Mesenchymal stem cell (in vitro differentiated cells and primary cell): ENCODE measurements around the gene DBX1.

Source experiments
- DNase-seq: peaks from one replicate; pipeline ENCODE4 v3.0.0-alpha.2; 2013
- H2AFZ ChIP-seq: one replicate; pipeline ENCODE4 v1.6.1; 2013; ENCODE audit warnings: low read depth, mild to moderate bottlenecking, control low read depth, inconsistent platforms, low read length, moderate library complexity
- H2AK5ac ChIP-seq: 2 replicates; pipeline ENCODE4 v1.6.1; 2013; ENCODE audit warnings: low read length, moderate library complexity, mild to moderate bottlenecking, inconsistent platforms; ENCODE audit not compliant: severe bottlenecking
- H2BK120ac ChIP-seq: one replicate; pipeline ENCODE4 v1.6.1; 2013; ENCODE audit warnings: low read depth, mild to moderate bottlenecking, inconsistent platforms, low read length, moderate library complexity
- H2BK12ac ChIP-seq, 2 experiments: one replicate each; pipeline ENCODE4 v1.6.1; 2013; ENCODE audit warnings: inconsistent platforms in 2 of 2, low read length in 2 of 2, mild to moderate bottlenecking in 2 of 2, moderate library complexity in 2 of 2, control low read depth in 1 of 2
- H2BK15ac ChIP-seq: one replicate; pipeline ENCODE4 v1.6.1; 2013; ENCODE audit warnings: mild to moderate bottlenecking, low read depth, inconsistent platforms; ENCODE audit not compliant: poor library complexity, severe bottlenecking
- H2BK5ac ChIP-seq: 2 replicates; pipeline ENCODE4 v1.6.1; 2013; ENCODE audit warnings: low read depth, mild to moderate bottlenecking, low read length, control low read depth, inconsistent platforms; ENCODE audit not compliant: poor library complexity, severe bottlenecking
- H3K14ac ChIP-seq, 2 experiments: one replicate each; pipeline ENCODE4 v1.6.1; 2013; ENCODE audit warnings: inconsistent platforms in 2 of 2, low read length in 2 of 2, control low read depth in 1 of 2, mild to moderate bottlenecking in 1 of 2, moderate library complexity in 1 of 2
- H3K18ac ChIP-seq, 2 experiments: one replicate each; pipeline ENCODE4 v1.6.1; 2013; ENCODE audit warnings: inconsistent platforms in 2 of 2, low read length in 2 of 2, control low read depth in 1 of 2, low read depth in 1 of 2, mild to moderate bottlenecking in 1 of 2
- H3K23ac ChIP-seq, 2 experiments: one replicate each; pipeline ENCODE4 v1.6.1; 2013; ENCODE audit warnings: inconsistent platforms in 2 of 2, low read length in 2 of 2, mild to moderate bottlenecking in 2 of 2, moderate library complexity in 2 of 2, control low read depth in 1 of 2
- H3K27ac ChIP-seq: 2 replicates; pipeline ENCODE4 v1.5.1; 2013; ENCODE audit warnings: mild to moderate bottlenecking, moderate library complexity, low read length, control low read depth, inconsistent platforms; ENCODE audit not compliant: poor library complexity, severe bottlenecking
- H3K27me3 ChIP-seq, 2 experiments: 2 replicates each; pipeline versions ENCODE4 v1.6.1 to v1.7.0; 2013; ENCODE audit warnings: low read length in 2 of 2, mild to moderate bottlenecking in 2 of 2, moderate library complexity in 2 of 2, control low read depth in 1 of 2, inconsistent platforms in 1 of 2; ENCODE audit not compliant: control insufficient read depth in 1 of 2, insufficient read depth in 1 of 2
- H3K36me3 ChIP-seq, 2 experiments: 2 replicates each; pipeline versions ENCODE4 v1.6.1 to v1.7.0; 2013; ENCODE audit warnings: low read length in 2 of 2, control low read depth in 1 of 2, inconsistent platforms in 1 of 2, low read depth in 1 of 2, mild to moderate bottlenecking in 1 of 2; ENCODE audit not compliant: insufficient read depth in 2 of 2, control insufficient read depth in 1 of 2
- H3K4ac ChIP-seq, 2 experiments: one replicate each; pipeline ENCODE4 v1.6.1; 2013; ENCODE audit warnings: inconsistent platforms in 2 of 2, low read length in 2 of 2, mild to moderate bottlenecking in 2 of 2, moderate library complexity in 2 of 2, control low read depth in 1 of 2, low read depth in 1 of 2
- H3K4me1 ChIP-seq: 2 replicates; pipeline ENCODE4 v1.6.1; 2013; ENCODE audit warnings: low read depth, low read length, control low read depth; ENCODE audit not compliant: control insufficient read depth, insufficient read depth
- H3K4me2 ChIP-seq: 2 replicates; pipeline ENCODE4 v1.6.1; 2013; ENCODE audit warnings: low read length, mild to moderate bottlenecking, inconsistent platforms; ENCODE audit not compliant: poor library complexity, severe bottlenecking
- H3K4me3 ChIP-seq, 2 experiments: 2 replicates each; pipeline versions ENCODE4 v1.5.1 to v1.7.0; 2013; ENCODE audit warnings: low read length in 2 of 2, mild to moderate bottlenecking in 2 of 2, control low read depth in 1 of 2, low read depth in 1 of 2; ENCODE audit not compliant: insufficient read depth in 1 of 2
- H3K79me1 ChIP-seq: replicated peaks from 2 replicates; pipeline ENCODE4 v1.6.1; 2013; ENCODE audit warnings: mild to moderate bottlenecking, control low read depth, low read length, inconsistent platforms; ENCODE audit not compliant: poor library complexity, severe bottlenecking
- H3K9ac ChIP-seq: 2 replicates; pipeline ENCODE4 v1.7.0; 2013; ENCODE audit warnings: mild to moderate bottlenecking, low read length, moderate library complexity
- H3K9me3 ChIP-seq: 2 replicates; pipeline ENCODE4 v1.7.0; 2013; ENCODE audit warnings: mild to moderate bottlenecking, low read length; ENCODE audit not compliant: control insufficient read depth
- H4K8ac ChIP-seq: one replicate; pipeline ENCODE4 v1.6.1; 2013; ENCODE audit warnings: inconsistent platforms, mild to moderate bottlenecking, low read length, moderate library complexity
- H4K91ac ChIP-seq: one replicate; pipeline ENCODE4 v1.6.1; 2013; ENCODE audit warnings: mild to moderate bottlenecking, low read length, inconsistent platforms
- WGBS: methylation state at CpG from one replicate; pipeline ENCODE4 v1.1.7; 2013; ENCODE audit warnings: mixed read lengths; 5-methylcytosine and 5-hydroxymethylcytosine counted together

DBX1 gene

GRCh38 chr11:20110908-20111669, 49.2 kb downstream of the DBX1 start:
- H3K14ac ChIP-seq: no peak overlapping the region
- peaks cover 15 to 67% of the 10 kb centered on the region in 2 experiments for H3K36me3 ChIP-seq
- H4K91ac ChIP-seq: no peak overlapping the region
- H2BK15ac ChIP-seq: no peak overlapping the region
- DNase-seq: peak; percentile 92
- H3K27me3 ChIP-seq: no peaks in the 10 kb centered on the region
- H2AFZ ChIP-seq: no peak overlapping the region
- no peak overlapping the region for H2AK5ac ChIP-seq
- 21% methylated on average over 7 of the region's 8 CpGs for WGBS
- peaks cover 32% of the 10 kb centered on the region for H3K4me1 ChIP-seq
- peak overlapping the region; percentile 82 for H3K9ac ChIP-seq
- H2BK12ac ChIP-seq: peak overlapping the region in 1 of 2 experiments; percentile 26
- peak overlapping the region; percentile 22 to 35 for H3K18ac ChIP-seq
- H3K27ac ChIP-seq: peak overlapping the region; percentile 89
- H3K23ac ChIP-seq: no peak overlapping the region
- H3K4me3 ChIP-seq: no peak overlapping the region
- no peaks in the 10 kb centered on the region for H3K9me3 ChIP-seq
- H4K8ac ChIP-seq: no peak overlapping the region
- H3K4ac ChIP-seq: peak overlapping the region in 1 of 2 experiments; percentile 54
- H3K79me1 ChIP-seq: no peaks in the 10 kb centered on the region
- H3K4me2 ChIP-seq: no peak overlapping the region
- no peak overlapping the region for H2BK5ac ChIP-seq
- H2BK120ac ChIP-seq: no peak overlapping the region

- no peaks in the 10 kb centered on the region for H3K79me1 ChIP-seq
- no peak overlapping the region for H3K27ac ChIP-seq
- WGBS: 69% methylated on average over 9 of the region's 9 CpGs
- no peak overlapping the region for H3K4me2 ChIP-seq
- H2BK15ac ChIP-seq: no peak overlapping the region
- H2BK5ac ChIP-seq: no peak overlapping the region
- DNase-seq: peak; percentile 46
- no peak overlapping the region for H3K4ac ChIP-seq
- H3K9me3 ChIP-seq: no peaks in the 10 kb centered on the region
- H3K9ac ChIP-seq: no peak overlapping the region
- H3K23ac ChIP-seq: no peak overlapping the region
- H2AFZ ChIP-seq: no peak overlapping the region
- H3K14ac ChIP-seq: peak overlapping the region in 1 of 2 experiments; percentile 19
- peaks cover 22 to 68% of the 10 kb centered on the region in 2 experiments for H3K36me3 ChIP-seq
- H4K8ac ChIP-seq: no peak overlapping the region
- H3K18ac ChIP-seq: peak overlapping the region in 1 of 2 experiments; percentile 69
- no peaks in the 10 kb centered on the region for H3K27me3 ChIP-seq
- no peak overlapping the region for H2AK5ac ChIP-seq
- H2BK120ac ChIP-seq: no peak overlapping the region
- peak overlapping the region; percentile 72 for H4K91ac ChIP-seq
- peaks cover 32% of the 10 kb centered on the region for H3K4me1 ChIP-seq
- H3K4me3 ChIP-seq: no peak overlapping the region
- peak overlapping the region in 1 of 2 experiments; percentile 12 for H2BK12ac ChIP-seq
These were observed 50.4 kb downstream of the DBX1 start for GRCh38 chr11:20109731-20110445.
